GM21381 (cell line): ENCODE data around the gene SLC2A6.

Experiments
- ATAC-seq: cut with Tn5 transposase; IDR thresholded peaks from one replicate; pipeline ENCODE4 v1.9.1; 2021; ENCODE audit warnings: mild to moderate bottlenecking, moderate library complexity; ENCODE audit not compliant: unreplicated experiment

SLC2A6 gene

DNA sequence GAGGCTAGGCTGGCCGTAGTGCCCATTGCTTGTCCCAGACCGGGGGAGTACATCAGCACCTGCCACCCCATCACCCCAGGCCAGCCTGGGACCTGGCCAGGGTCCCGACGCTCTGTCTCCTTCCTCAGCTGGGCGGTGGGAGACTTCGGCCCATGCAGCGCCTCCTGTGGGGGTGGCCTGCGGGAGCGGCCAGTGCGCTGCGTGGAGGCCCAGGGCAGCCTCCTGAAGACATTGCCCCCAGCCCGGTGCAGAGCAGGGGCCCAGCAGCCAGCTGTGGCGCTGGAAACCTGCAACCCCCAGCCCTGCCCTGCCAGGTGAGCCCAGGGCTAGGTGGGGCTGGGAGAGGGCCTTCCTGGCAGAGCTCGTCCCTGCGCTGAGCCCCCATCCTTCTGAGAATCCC, 35.7 kb downstream of the SLC2A6 start:
- no peak for ATAC-seq

DNA sequence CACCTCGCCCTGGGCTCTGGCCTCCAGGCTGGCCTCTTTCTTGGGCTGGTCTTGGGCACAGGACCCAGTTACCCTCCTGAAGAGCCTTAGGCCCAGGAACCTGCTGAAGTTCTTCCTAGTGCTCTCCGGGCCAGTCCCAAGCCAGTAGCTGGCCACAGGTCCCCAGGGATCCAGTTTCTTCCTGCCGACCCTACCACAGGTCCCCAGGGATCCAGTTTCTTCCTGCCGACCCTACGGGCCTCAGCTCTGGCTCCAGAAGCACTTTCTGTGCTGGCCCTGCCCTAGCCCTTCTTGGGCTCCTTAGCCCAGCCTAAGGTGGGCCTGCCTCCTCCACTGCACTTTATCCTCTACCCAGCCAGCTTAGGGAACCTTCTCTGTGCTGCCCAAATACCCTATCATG, 37.3 kb downstream of the SLC2A6 start:
- ATAC-seq = no peak

DNA sequence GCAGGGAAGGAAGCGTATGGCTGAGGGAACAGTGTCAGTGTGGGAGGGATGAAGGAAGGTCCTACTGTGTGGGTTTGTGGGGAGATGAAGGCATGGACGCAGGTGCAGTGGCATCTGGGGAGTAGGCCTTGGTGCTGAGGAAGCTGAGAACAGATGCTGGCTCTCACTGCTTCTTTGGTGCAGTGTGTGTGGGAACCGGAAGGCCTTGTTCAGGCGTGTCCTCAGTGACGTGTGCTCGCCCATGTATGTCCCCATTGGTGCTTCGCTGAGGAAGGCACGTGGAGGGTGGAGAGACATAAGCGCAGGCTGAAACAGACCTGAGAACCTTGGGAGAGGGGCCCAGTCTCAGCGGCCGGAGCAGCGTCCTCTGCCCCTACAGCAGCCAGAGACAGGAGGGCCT, 38.0 kb downstream of the SLC2A6 start:
- ATAC-seq = no peak

DNA sequence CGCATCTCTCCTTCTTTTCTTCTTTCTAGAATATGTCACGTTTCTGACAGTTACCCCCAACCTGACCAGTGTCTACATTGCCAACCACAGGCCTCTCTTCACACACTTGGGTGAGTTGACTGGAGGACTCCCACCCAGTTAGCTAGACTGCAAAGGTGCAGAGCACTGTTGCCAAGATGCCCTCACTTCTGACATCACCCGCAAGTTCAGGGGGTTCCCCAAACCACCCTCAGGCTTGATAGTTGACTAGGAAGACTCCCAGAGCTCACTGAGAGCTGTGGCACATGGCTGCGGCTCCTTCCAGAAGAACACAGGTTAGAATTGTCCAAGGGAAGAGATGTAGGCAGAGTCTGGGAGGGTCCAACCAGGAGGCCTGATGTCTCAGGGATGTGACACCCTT, 39.6 kb downstream of the SLC2A6 start:
- no peak for ATAC-seq

DNA sequence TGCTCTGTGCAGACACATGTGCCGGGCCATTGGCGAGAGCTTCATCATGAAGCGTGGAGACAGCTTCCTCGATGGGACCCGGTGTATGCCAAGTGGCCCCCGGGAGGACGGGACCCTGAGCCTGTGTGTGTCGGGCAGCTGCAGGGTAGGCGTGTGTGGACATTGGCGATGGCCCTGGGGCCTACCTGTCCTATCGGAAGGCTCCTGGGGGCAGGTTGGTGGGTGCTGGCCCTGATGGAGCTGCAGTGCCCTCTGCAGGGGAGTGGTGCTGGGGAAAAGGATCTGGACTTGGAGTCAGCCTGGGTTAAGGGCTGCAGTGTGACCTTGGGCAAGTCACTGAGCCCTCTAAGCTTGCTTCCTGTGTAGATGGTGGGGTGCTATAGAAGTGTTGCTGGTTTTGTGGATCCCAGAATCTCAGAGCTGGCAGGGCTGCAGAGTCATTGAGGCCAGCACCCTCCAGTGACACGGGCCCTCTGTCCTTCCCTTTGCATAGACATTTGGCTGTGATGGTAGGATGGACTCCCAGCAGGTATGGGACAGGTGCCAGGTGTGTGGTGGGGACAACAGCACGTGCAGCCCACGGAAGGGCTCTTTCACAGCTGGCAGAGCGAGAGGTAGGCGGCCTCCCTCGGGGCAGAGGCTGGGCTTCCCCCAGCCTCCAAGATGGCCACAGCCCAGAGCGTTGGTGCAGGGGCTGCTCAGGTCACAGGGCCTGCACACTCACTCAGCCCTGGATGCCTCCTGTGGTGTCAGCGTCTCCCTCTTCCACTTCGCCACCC, 41.0 kb downstream of the SLC2A6 start:
- no peak for ATAC-seq

DNA sequence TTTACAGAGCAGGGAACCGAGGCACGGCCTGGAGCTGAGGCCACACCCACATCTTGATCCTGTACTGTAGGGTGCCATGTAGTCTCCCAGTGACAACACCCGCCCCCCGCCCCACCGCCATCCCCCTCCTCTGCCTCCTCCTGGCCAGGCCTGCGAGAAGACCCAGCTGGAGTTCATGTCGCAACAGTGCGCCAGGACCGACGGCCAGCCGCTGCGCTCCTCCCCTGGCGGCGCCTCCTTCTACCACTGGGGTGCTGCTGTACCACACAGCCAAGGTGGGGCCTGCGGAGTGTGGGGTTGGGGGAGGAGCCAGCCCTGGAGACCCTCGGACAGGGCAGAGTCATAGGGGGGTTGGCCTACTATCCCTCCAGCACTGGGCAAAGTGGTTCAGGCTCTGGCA, 42.2 kb downstream of the SLC2A6 start:
- ATAC-seq = no peak

DNA sequence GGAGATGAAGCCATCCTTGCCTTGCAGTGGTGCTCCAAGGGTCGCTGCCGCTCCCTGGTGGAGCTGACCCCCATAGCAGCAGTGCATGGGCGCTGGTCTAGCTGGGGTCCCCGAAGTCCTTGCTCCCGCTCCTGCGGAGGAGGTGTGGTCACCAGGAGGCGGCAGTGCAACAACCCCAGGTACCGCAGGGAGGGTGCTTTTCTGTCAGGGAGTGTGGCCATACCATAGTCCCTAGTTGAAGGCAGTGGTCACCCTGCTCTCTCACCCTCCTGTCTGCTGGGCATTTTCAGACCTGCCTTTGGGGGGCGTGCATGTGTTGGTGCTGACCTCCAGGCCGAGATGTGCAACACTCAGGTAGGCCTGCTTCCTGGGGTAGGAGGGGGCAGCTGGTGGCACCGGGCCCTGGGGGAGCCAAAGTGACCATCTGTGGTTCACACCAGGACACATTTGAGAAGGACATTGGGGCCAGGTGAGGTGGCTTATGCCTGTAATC, 45.5 kb downstream of the SLC2A6 start:
- no peak for ATAC-seq

DNA sequence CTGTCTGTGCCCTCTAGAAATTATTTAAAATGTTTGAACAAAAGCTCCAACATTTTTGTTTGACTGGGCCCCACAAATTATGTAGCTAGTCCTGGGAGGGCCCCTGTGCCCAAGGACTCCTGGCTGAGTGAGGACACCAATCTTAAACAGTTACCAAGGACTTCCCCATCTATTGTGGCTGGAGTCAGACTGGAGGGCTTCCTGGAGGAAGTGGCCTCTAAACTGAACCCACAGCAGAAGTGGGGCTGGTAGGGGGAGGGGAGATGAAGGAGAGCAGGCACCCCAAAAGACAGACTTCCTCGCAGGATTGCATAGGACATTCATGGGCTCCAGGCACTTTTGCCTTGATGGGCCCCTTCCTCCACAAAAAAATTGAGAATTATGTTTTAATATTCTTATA, 48.7 kb downstream of the SLC2A6 start:
- ATAC-seq = no peak

DNA sequence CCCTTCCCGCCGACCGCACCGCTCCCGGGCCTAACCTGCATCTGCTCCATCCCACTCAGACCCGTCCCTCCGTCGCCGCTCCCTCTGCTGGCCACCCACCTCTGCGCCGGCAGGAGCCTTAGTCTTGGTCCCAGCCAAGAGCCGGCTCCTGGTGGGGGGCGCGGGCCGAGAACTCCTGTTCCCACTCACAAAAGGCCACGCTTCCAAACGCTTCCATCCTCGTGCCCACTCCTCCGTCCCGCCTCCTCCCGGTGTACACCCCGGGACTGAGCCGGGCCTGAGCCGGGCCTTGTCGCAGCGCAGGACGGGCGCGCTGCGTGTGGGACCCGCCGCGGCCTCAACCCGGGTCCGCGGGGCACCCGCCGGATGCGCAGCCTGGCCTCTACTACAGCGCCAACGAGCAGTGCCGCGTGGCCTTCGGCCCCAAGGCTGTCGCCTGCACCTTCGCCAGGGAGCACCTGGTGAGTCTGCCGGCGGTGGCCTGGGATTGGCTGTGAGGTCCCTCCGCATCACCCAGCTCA, 49.2 kb downstream of the SLC2A6 start:
- ATAC-seq = no peak

DNA sequence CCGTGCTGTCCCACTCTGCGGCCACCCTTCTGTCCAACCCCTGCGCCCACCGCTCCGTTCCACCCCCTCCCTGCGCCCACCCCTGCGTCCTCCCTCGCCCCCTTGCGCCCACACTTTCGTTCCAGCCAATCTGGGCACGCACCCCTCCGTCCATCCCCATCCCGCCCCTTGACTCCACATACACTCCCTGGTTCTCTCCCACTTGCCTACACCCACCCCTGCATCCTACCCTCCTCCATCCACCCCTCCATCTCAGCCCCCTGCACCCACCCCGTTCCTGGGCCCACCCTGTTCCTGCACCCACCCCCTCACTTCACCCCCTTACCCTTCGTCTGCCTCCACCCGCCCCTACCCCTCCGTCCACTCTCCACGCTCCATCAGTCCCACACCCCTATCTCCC, 49.7 kb downstream of the SLC2A6 start:
- ATAC-seq = no peak

DNA sequence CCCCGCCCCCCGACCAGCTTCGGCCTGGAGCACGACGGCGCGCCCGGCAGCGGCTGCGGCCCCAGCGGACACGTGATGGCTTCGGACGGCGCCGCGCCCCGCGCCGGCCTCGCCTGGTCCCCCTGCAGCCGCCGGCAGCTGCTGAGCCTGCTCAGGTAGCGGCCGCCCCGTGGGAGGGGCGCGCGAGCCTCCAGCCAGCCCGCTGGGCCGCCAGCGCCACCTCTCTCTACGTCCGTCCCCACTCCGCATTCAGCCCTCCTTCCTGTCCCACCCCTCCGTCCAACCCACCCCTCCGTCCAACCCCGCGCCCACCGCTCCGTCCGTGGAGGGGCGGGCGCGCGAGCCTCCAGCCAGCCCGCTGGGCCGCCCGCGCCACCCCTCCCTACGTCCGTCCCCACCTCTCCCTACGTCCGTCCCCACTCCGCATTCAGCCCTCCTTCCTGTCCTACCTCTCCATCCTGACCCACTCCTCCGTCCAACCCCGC, 50.2 kb downstream of the SLC2A6 start:
- ATAC-seq = no peak

DNA sequence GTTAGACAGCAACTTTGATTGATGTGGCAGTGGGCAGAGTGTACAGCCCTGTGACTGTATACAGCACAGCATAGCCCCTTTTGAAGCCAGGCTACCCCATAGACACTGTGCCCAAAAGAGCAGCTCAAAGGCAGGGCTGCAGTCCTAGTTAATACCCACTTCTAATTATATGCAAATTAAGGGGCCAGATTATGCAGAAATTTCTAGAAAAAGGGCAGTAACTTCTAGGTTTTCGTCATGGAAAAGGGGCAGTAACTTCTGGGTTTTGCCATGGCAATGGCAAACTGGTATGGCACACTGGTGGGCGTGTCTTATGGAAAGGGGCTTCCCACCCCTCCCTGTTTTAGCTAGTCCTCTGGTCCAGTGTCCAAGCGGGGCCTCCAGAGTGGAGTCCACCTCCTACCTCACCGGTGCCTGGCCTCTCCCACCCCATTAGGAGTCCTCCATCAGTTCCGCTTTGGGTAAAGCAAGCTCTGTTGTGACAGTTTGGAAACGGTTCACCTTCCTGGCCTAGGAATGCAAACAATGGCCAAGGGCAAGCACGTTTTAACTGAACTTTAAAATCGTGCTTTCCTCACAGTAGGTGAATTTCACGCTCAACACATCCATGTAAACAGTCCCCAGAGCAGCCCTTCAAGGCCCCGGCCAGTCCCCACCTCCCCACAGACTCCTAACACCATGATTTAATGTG, 51.1 kb downstream of the SLC2A6 start:
- no peak for ATAC-seq

DNA sequence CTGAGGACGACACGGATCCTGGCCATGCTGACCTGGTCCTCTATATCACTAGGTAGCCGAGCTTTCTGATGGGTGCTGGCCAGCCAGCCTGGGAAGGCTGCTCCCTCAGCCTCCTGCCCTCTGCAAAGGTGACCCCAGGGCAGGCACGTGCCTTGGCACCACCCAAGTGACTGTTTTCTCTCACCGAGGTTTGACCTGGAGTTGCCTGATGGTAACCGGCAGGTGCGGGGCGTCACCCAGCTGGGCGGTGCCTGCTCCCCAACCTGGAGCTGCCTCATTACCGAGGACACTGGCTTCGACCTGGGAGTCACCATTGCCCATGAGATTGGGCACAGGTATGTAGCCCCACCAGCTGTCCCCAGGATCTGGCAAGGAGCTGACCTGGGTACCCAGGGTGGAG, 52.9 kb downstream of the SLC2A6 start:
- ATAC-seq = no peak

DNA sequence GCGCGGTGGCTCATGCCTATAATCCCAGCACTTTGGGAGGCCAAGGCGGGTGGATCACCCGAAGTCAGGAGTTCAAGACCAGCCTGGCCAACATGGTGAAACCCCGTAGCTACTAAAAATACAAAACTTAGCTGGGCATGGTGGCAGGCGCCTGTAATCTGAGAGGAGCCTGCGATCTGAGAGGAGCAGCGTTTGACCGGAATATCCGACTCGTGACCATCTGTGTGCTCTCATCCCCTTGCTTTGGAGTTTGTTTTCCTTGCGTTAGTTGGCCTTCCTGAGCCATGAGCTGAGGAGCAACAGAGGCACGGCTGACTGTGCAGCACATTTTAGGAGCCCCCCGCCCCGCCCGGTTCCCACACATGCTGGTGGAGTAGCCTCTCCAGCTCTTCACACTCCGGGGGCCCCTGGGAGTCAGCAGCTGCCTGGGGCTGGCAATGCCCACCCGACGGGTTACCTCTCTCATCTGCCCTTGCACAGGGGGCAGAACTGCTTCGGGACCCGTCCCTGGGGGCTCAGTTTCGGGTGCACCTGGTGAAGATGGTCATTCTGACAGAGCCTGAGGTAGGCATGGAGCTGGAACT, 53.8 kb downstream of the SLC2A6 start:
- ATAC-seq = no peak

DNA sequence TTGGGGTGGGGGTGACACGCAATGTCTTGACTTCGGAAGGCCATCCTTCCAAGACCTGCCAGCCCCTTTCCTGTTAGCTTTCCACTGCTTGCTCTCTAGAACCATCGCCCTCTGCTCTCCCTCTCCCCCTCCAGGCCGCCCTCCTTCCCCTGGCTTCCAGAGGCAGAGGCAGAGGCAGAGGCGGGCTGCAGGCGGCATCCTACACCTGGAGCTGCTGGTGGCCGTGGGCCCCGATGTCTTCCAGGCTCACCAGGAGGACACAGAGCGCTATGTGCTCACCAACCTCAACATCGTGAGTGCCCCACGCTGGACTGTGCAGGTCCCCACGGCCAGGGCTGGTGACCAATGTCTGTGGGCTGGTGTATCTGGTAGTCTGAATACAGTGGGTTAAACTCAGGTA, 54.7 kb downstream of the SLC2A6 start:
- no peak for ATAC-seq

DNA sequence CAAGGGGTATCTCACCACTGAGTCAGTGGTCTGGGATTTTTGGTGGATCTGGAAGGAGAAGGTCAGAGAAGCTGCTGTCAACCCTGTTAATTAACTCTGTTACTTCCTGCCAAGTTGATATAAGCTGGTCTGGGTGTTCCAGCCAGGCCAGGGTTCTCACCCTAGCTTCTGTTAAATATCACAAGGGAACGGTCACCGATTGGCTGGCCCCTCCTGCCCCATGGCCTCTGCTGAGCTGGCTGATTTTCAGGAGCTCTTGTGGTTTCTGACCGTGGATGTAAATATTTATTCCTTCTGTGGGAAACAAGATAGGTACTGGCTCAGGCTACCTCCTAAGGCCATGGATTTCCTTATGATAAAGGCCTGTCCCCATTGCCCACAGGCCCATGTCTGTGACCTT, 55.7 kb downstream of the SLC2A6 start:
- no peak for ATAC-seq

DNA sequence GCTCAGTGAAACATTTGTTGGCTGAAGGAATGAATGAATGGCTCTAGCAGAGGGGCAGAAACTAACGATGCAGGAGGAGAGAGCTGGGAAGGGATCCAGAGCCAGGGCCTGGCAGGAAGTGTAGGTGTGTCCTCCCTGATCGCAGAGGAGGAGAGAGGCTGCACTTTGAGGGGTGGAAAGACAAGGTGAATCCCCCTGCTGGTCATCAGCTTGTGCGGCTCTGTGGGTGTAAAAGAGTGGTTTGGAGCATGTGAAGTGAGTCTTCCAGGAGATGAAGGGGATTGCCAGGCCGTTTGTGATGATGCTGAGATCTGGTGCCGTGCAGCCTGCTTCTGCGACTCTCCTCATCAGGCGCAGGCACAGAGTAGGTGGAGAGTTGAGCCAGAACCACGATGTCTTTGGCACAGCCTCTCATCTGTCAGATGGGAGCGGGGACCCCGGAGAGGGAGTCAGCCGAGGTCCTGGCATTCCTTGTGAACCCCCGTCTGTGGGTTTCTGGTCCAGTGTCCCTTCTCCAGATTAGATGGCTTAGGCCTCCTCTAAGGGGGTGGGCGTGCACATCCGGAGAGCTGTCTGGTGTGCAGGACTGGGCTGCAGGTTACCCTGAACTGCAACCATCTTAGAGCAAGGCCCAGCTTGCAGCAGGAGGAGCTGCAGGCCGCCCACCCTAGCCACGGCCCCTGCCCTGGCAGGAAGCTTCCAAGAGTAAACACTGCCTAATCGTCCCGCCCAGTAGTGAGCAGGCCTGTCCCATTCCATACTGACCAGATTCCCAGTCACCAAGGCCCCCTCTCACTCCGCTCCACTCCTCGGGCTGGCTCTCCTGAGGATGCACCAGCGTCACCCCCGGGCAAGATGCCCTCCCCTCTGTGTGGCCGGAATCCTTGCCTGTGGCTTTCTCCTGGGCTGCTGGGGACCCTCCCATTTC, 57.0 kb downstream of the SLC2A6 start, which contains the start of gene ADAMTS13:
ADAMTS13 (plus strand) TSS at position 753 of the 928 bp plus-strand sequence; CDS start at position 830, 77 bp downstream.
- no peak for ATAC-seq
